MCF 10A (cell line): ENCODE results near the gene UTP11. TPM values are rescaled to one million over a fixed set of nuclear protein-coding genes. Genes with fewer than 3 reads are reported as not detected.
A peak's percentile ranks its signal among the peaks of the same experiment; 100 is the strongest.

ENCODE experiments used
- BruUV-seq: library from RNA; stranded (reverse); fragments of 400-500 nt; replicated peaks from 2 replicates; lab custom pipeline; 2021; lab: Mats Ljungman, UMichigan
- CTCF ChIA-PET: fragments of 300-600 bp; sonication (Branson Sonifier 250); formaldehyde crosslinking; extraction: SDS; loops from one replicate; lab custom pipeline; 2021; ENCODE audit warnings: antibody characterized with exemption, inconsistent platforms; lab: Yijun Ruan, JAX
- POLR2A ChIA-PET: fragments of 300-600, 350-650 bp; sonication (Branson Sonifier 250); formaldehyde crosslinking; extraction: SDS; loops from one replicate; lab custom pipeline; 2020; ENCODE audit warnings: antibody characterized with exemption, inconsistent platforms; lab: Yijun Ruan, JAX
- DNase-seq: peaks from one replicate; pipeline ENCODE4 v3.0.0-alpha.2; 2018; ENCODE audit not compliant: unreplicated experiment
- H3K27ac Mint-ChIP-seq: one replicate; pipeline ENCODE4 v1.8.0; 2022; ENCODE audit warnings: mild to moderate bottlenecking, low read depth, mixed read lengths; ENCODE audit not compliant: unreplicated experiment
- H3K27me3 Mint-ChIP-seq: one replicate; pipeline ENCODE4 v1.8.0; 2022; ENCODE audit warnings: mixed read lengths; ENCODE audit not compliant: insufficient read depth, unreplicated experiment
- H3K36me3 Mint-ChIP-seq: one replicate; pipeline ENCODE4 v1.8.0; 2022; ENCODE audit warnings: mild to moderate bottlenecking, moderate library complexity, mixed read lengths; ENCODE audit not compliant: insufficient read depth, unreplicated experiment
- H3K4me1 Mint-ChIP-seq: one replicate; pipeline ENCODE4 v1.8.0; 2022; ENCODE audit warnings: mixed read lengths; ENCODE audit not compliant: insufficient read depth, unreplicated experiment
- H3K4me3 Mint-ChIP-seq: one replicate; pipeline ENCODE4 v1.8.0; 2022; ENCODE audit warnings: mild to moderate bottlenecking, moderate library complexity, mixed read lengths; ENCODE audit not compliant: unreplicated experiment
- H3K9me3 Mint-ChIP-seq: one replicate; pipeline ENCODE4 v1.8.0; 2022; ENCODE audit warnings: mixed read lengths; ENCODE audit not compliant: unreplicated experiment
- intact Hi-C: fragments of 100-400 bp; cut with micrococcal nuclease; formaldehyde crosslinking; loops from 2 replicates; pipeline ENCODE4 v1.14.1; 2022
- total RNA-seq: library from RNA; stranded (reverse); gene quantifications from 2 replicates; pipeline ENCODE4 v1.2.3, GENCODE V29; 2022
- TF ChIP-seq, protein P1 (sequence below): fragments of 200-600 bp; IDR thresholded peaks from one replicate; pipeline ENCODE4 v1.8.0; 2022; ENCODE audit warnings: antibody characterized with exemption, mild to moderate bottlenecking; ENCODE audit not compliant: unreplicated experiment

UTP11 gene
- total RNA-seq, 1 experiment from 2014 or later, result 66.5 TPM

DNA sequence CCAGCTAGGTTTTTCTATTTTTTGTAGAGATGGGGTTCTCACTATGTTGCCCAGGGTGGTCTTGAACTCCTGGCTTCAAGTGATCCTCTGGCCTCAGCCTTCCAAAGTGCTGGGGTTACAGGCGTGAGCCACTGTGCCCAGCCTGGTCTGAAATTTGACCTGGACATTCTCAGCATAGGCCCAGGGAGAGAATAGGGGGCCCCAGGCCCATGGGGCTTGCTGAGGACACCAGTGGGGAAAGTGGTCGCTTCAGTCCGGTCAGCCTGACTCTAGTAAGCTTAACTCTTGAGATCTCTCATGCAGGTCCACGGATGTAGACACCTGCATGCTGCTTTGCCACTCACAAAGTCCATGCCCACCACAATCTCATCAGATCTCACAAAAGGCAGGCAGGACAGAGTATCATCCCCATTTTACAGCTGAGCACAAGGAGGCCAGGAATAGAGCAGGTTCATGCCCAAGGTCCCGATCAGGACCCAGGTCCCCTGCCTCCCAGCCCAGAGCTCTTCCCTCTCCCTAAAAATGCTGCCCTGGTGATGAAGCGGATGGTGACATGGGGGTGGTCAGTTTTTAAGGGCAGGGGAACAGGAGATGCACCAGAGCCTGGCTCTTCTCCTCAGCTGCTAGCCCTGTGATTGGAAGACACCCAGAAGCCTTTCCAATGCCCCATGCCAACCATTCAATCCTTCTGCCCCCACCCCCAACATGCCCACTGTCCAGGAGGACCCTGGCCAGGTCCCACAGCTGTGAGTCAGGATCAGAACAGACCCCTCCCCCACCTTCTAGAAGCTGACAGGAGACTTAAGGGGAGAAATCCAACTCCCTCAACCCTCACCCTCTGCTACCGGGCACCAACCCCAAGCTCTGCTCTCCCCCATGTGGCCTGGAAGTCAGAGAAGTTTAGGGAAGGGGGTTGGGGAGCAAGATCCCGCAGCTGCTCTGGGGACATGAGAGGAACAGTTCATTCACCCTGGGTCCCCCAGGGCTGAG is 9.0 kb upstream of the UTP11 start:
- peak; percentile 28 for DNase-seq
- POLR2A ChIA-PET, result interaction anchor here (0.8 to 4.6 kb wide), 4 partner anchors 9 to 195 kb away, joined by 3 to 32 read pairs (median 4); partner anchors contain the start of genes SF3A3, UTP11 and YRDC

DNA sequence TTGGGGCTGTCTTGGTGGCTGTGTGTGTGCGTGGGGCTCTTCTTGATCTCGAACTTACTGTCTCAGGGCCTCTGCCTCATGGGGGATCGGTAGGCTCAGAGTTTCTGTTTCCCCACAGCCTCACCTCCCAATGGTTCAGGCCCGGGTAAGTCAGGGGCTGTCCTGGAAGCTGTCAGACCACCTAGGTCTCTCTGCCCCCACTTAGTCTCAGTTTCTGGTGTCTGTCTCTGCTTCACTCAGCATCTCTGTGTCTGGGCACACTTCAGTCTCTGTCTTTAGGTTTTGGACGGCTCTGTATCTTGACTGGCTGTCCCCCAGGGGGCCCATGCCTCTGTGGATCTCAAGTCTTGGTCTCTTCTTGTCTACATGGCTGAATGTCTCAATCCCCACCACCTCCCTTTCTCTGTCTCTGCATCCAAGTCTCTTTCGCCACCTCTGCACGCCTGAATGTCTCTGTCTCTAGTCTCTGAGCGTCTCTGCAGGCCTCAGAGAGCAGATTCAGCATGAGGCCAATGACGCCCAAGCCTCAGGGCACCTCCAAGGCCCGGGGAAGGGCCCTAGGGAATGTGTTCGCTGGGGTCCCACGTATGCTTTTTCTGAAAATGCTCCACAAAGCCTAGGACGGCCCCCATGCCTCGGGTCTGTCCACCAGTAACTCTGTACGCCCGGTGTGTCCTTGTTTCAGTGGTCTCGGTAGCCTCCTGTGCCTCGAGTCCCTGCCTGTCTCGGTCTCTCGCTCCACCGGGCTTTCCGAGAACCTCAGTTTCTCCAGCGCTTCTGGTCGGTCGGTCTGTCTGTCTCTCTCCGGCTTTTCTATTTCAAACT is 8.0 kb upstream of the UTP11 start:
- TF ChIP-seq, protein P1, sequence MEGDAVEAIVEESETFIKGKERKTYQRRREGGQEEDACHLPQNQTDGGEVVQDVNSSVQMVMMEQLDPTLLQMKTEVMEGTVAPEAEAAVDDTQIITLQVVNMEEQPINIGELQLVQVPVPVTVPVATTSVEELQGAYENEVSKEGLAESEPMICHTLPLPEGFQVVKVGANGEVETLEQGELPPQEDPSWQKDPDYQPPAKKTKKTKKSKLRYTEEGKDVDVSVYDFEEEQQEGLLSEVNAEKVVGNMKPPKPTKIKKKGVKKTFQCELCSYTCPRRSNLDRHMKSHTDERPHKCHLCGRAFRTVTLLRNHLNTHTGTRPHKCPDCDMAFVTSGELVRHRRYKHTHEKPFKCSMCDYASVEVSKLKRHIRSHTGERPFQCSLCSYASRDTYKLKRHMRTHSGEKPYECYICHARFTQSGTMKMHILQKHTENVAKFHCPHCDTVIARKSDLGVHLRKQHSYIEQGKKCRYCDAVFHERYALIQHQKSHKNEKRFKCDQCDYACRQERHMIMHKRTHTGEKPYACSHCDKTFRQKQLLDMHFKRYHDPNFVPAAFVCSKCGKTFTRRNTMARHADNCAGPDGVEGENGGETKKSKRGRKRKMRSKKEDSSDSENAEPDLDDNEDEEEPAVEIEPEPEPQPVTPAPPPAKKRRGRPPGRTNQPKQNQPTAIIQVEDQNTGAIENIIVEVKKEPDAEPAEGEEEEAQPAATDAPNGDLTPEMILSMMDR, result no peak
- peak overlapping the region; percentile 95 for H3K27ac Mint-ChIP-seq
- peak overlapping the region; percentile 89 for H3K4me3 Mint-ChIP-seq
- H3K4me1 Mint-ChIP-seq, result peaks cover 48% of the 10 kb centered on the region
- no peaks in the 10 kb centered on the region for H3K27me3 Mint-ChIP-seq
- POLR2A ChIA-PET, result interaction anchor here (1.0 kb wide), 1 partner anchor 196 kb away, joined by 3 read pairs; the partner anchor contains the start of gene YRDC
- CTCF ChIA-PET, result interaction anchor here (0.6 to 5.3 kb wide), 4 partner anchors 12 to 1926 kb away, joined by 3 to 63 read pairs (median 5); partner anchors contain the start of gene SF3A3
- H3K36me3 Mint-ChIP-seq, result peaks cover 4% of the 10 kb centered on the region
- TSS peak; percentile 58 for BruUV-seq
- DNase-seq, result peak; percentile 26
- H3K9me3 Mint-ChIP-seq, result no peaks in the 10 kb centered on the region
- intact Hi-C loops, result no loop called here

More for the DNA sequence above, 9.0 kb upstream of the UTP11 start:
- Mint-ChIP-seq H3K27ac (peak overlapping the region; percentile 95), H3K9me3 (no peaks in the 10 kb centered on the region), H3K4me1 (peaks cover 44% of the 10 kb centered on the region), H3K27me3 (no peaks in the 10 kb centered on the region), H3K4me3 (peak overlapping the region; percentile 89), H3K36me3 (peaks cover 4% of the 10 kb centered on the region)
- CTCF ChIA-PET, result interaction anchor here (0.6 to 5.3 kb wide), 6 partner anchors 8 to 1927 kb away, joined by 3 to 63 read pairs (median 6); partner anchors contain the start of genes MTF1, SF3A3 and UTP11
- intact Hi-C loops, result no loop called here
- TF ChIP-seq, protein P1, result no peak
- BruUV-seq, result no TSS peak

DNA sequence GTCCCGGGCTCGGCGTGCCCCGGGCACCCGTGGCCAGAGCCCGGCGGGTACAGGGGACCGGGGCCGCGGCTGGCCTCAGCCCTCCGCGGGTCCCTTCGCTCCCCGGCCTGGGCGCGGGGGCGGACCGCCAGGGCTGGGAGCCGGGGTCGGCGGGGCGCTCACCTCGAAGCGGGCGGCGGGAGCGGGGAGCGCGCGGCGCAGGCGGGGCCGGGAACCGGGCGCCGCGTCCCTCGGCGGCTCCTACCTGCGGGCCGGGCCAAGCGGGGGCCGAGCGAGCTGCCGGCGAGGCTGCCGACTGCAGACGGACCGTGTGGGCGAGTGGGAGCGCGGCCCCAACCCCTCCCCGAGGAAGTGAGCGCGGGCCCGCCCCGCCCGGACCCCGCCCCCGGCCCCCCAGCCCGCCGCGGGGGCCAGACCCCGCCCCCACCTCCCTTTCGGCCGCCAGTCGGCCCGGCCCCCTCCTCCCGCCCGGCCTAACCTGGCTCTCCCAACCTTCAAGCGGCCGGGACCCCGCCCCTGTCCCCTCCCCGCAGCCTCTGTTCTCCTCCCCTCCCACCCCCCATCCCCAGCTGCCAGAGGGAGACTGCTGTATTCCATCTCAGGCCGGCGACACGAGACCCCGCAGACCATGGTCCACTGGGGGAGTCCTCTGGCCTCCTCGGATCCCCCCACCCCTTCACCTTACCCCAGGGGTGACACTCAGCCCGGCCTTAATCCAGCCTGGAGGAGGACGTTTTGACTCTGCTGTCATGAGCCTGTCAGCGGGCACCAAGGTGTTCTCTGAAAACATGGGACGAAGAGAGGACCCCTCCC is 7.1 kb upstream of the UTP11 start, which contains the start of gene FHL3:
FHL3 (minus strand) TSS at position 320 of the 813 bp plus-strand sequence. CDS start 6,102 bp downstream, outside the sequence.
- Mint-ChIP-seq H3K4me1 (peaks cover 40% of the 10 kb centered on the region), H3K9me3 (no peaks in the 10 kb centered on the region), H3K27me3 (no peaks in the 10 kb centered on the region), H3K4me3 (peak within 1 kb of the TSS; percentile 89), H3K27ac (peak within 1 kb of the TSS; percentile 95), H3K36me3 (peaks cover 4% of the 10 kb centered on the region)
- intact Hi-C loops, result no loop called here
- ChIA-PET CTCF (no interaction called here), POLR2A (no interaction called here)
- peak; percentile 53 for DNase-seq
- TF ChIP-seq, protein P1, result no peak
- BruUV-seq, result no TSS peak
